ENCODE results near the gene GALNT2.

Gene GALNT2

GRCh38 chr1:230291731-230292620 lies 224.9 kb downstream of the GALNT2 start:
- H3K27ac ChIP-seq, result no peak overlapping the region
- no peak for TF ChIP-seq CTCF (conservative IDR thresholded peaks at IDR 0.05)

- no peak for TF ChIP-seq CTCF (conservative IDR thresholded peaks at IDR 0.05)
- H3K27ac ChIP-seq, result no peak overlapping the region
These were observed 225.8 kb downstream of the GALNT2 start for GRCh38 chr1:230292689-230293389.

GRCh38 chr1:230293390-230293700 lies 226.3 kb downstream of the GALNT2 start:
- no peak overlapping the region for H3K27ac ChIP-seq
- TF ChIP-seq CTCF (conservative IDR thresholded peaks at IDR 0.05), result no peak

- no peak overlapping the region for H3K27ac ChIP-seq
- no peak for TF ChIP-seq CTCF (conservative IDR thresholded peaks at IDR 0.05)
These were observed 228.3 kb downstream of the GALNT2 start for GRCh38 chr1:230295367-230295766.

- H3K27ac ChIP-seq, result peak overlapping the region; percentile 37; the same call in 1 of the 2 replicates
- no peak for TF ChIP-seq CTCF (conservative IDR thresholded peaks at IDR 0.05)
These were observed 232.4 kb downstream of the GALNT2 start for GRCh38 chr1:230299191-230300006.

GRCh38 chr1:230300322-230301301 lies 233.6 kb downstream of the GALNT2 start:
- H3K27ac ChIP-seq, result no peak overlapping the region
- no peak for TF ChIP-seq CTCF (conservative IDR thresholded peaks at IDR 0.05)
